HEK293 (cell line): Measurements from ENCODE around the gene TNFRSF13B.

ENCODE experiments used
- CTCF ChIA-PET: fragments of 350-600 bp; formaldehyde crosslinking; extraction: SDS; loops from one replicate; lab custom pipeline; 2021; ENCODE audit warnings: antibody characterized with exemption; lab: Yijun Ruan, JAX
- POLR2A ChIA-PET: fragments of 300-600 bp; formaldehyde crosslinking; extraction: SDS; loops from one replicate; lab custom pipeline; 2020; ENCODE audit warnings: antibody characterized with exemption, inconsistent platforms; lab: Yijun Ruan, JAX
- H3K27ac ChIP-seq: fragments of 200-500 bp; sonication (Bioruptor generic); 2 replicates; pipeline ENCODE4 v1.5.1; 2014; ENCODE audit warnings: low read depth, low read length, control low read depth, inconsistent platforms; ENCODE audit errors: extremely low read depth
- H3K36me3 ChIP-seq, 2 experiments: fragments of 200-500 bp in 1 of 2; sonication (Bioruptor generic) in 1 of 2; 1 replicate in 1 of 2; 2 replicates in 1 of 2; pipeline ENCODE4 v1.5.1; 2014 to 2017; ENCODE audit warnings: inconsistent platforms in 2 of 2, low read length in 2 of 2; ENCODE audit not compliant: control insufficient read depth in 2 of 2, insufficient read depth in 1 of 2
- H3K4me1 ChIP-seq: fragments of 200-500 bp; sonication (Bioruptor generic); 2 replicates; pipeline ENCODE4 v1.5.1; 2014; ENCODE audit warnings: mild to moderate bottlenecking, low read length, inconsistent platforms; ENCODE audit not compliant: control insufficient read depth, insufficient read depth
- H3K4me3 ChIP-seq: 2 replicates; pipeline ENCODE4 v1.5.1; 2011; ENCODE audit warnings: low read depth, mild to moderate bottlenecking, control low read depth, low read length, moderate library complexity
- H3K9me3 ChIP-seq: fragments of 200-500 bp; sonication (Bioruptor generic); 2 replicates; pipeline ENCODE4 v1.5.1; 2014; ENCODE audit warnings: low read depth, low read length, inconsistent platforms; ENCODE audit not compliant: control insufficient read depth, insufficient read depth
- IKZF3 ChIP-seq: fragments of 450-650 bp; IDR thresholded peaks from 2 replicates; pipeline ENCODE4 v1.5.0; 2018; ENCODE audit warnings: missing biosample characterization, mild to moderate bottlenecking, missing genetic modification characterization, moderate library complexity
- MYNN ChIP-seq: fragments of 450-650 bp; formaldehyde crosslinking; IDR thresholded peaks from 2 replicates; pipeline ENCODE4 v1.5.1; 2016; ENCODE audit warnings: missing biosample characterization, missing genetic modification characterization, borderline replicate concordance
- SALL2 ChIP-seq: fragments of 450-650 bp; formaldehyde crosslinking; IDR thresholded peaks from 2 replicates; pipeline ENCODE4 v1.5.0; 2017; ENCODE audit warnings: missing biosample characterization, mild to moderate bottlenecking, missing genetic modification characterization, borderline replicate concordance
- YY2 ChIP-seq: fragments of 450-650 bp; formaldehyde crosslinking; IDR thresholded peaks from 2 replicates; pipeline ENCODE4 v1.5.1; 2016; ENCODE audit warnings: missing biosample characterization, missing genetic modification characterization
- ZBTB49 ChIP-seq: fragments of 450-650 bp; formaldehyde crosslinking; IDR thresholded peaks from 2 replicates; pipeline ENCODE4 v1.5.1; 2016; ENCODE audit warnings: missing biosample characterization, missing genetic modification characterization, low read depth
- ZFP3 ChIP-seq: fragments of 450-650 bp; formaldehyde crosslinking; IDR thresholded peaks from 2 replicates; pipeline ENCODE4 v1.5.1; 2016; ENCODE audit warnings: low read depth, missing biosample characterization, missing genetic modification characterization
- ZNF10 ChIP-seq: fragments of 450-650 bp; formaldehyde crosslinking; IDR thresholded peaks from 2 replicates; pipeline ENCODE4 v1.5.1; 2017; ENCODE audit warnings: missing biosample characterization, missing genetic modification characterization
- ZNF16 ChIP-seq: fragments of 450-650 bp; formaldehyde crosslinking; IDR thresholded peaks from 2 replicates; pipeline ENCODE4 v1.5.1; 2016; ENCODE audit warnings: low read depth, missing biosample characterization, missing genetic modification characterization
- ZNF214 ChIP-seq: fragments of 450-650 bp; formaldehyde crosslinking; IDR thresholded peaks from 2 replicates; pipeline ENCODE4 v1.5.1; 2017; ENCODE audit warnings: missing biosample characterization, mild to moderate bottlenecking, missing genetic modification characterization, borderline replicate concordance
- ZNF449 ChIP-seq: fragments of 450-650 bp; formaldehyde crosslinking; IDR thresholded peaks from 2 replicates; pipeline ENCODE4 v1.5.1; 2017; ENCODE audit warnings: missing biosample characterization, mild to moderate bottlenecking, missing genetic modification characterization, moderate library complexity
- ZNF521 ChIP-seq: fragments of 450-650 bp; formaldehyde crosslinking; IDR thresholded peaks from 2 replicates; pipeline ENCODE4 v1.5.1; 2017; ENCODE audit warnings: missing biosample characterization, mild to moderate bottlenecking, missing genetic modification characterization
- ZNF623 ChIP-seq: fragments of 450-650 bp; formaldehyde crosslinking; IDR thresholded peaks from 2 replicates; pipeline ENCODE4 v1.5.1; 2016; ENCODE audit warnings: missing biosample characterization, missing genetic modification characterization
- ZNF626 ChIP-seq: fragments of 450-650 bp; sonication (Bioruptor Pico); formaldehyde crosslinking; IDR thresholded peaks from 2 replicates; pipeline ENCODE4 v1.5.1; 2018; ENCODE audit warnings: missing biosample characterization, missing genetic modification characterization, inconsistent platforms
- ZNF707 ChIP-seq: fragments of 450-650 bp; formaldehyde crosslinking; IDR thresholded peaks from 2 replicates; pipeline ENCODE4 v1.5.1; 2016; ENCODE audit warnings: missing biosample characterization, missing genetic modification characterization
- ZNF768 ChIP-seq: fragments of 450-650 bp; formaldehyde crosslinking; IDR thresholded peaks from 2 replicates; pipeline ENCODE4 v1.5.1; 2018; ENCODE audit warnings: missing biosample characterization, mild to moderate bottlenecking, missing genetic modification characterization
- ZNF776 ChIP-seq: fragments of 450-650 bp; formaldehyde crosslinking; IDR thresholded peaks from 2 replicates; pipeline ENCODE4 v1.5.0; 2017; ENCODE audit warnings: missing biosample characterization, missing genetic modification characterization, borderline replicate concordance
- TF ChIP-seq, protein P1 (sequence below): fragments of 450-650 bp; formaldehyde crosslinking; IDR thresholded peaks from 2 replicates; pipeline ENCODE4 v1.5.1; 2016; ENCODE audit warnings: missing biosample characterization, missing genetic modification characterization
- TF ChIP-seq, protein P2 (sequence below): fragments of 450-650 bp; formaldehyde crosslinking; IDR thresholded peaks from 2 replicates; pipeline ENCODE4 v1.5.1; 2016; ENCODE audit warnings: missing biosample characterization, missing genetic modification characterization
- TF ChIP-seq, protein P3 (sequence below): fragments of 450-650 bp; formaldehyde crosslinking; IDR thresholded peaks from 2 replicates; pipeline ENCODE4 v1.5.1; 2016; ENCODE audit warnings: missing biosample characterization, missing genetic modification characterization
- TF ChIP-seq, protein P4 (sequence below): fragments of 450-650 bp; formaldehyde crosslinking; IDR thresholded peaks from 2 replicates; pipeline ENCODE4 v1.5.1; 2016; ENCODE audit warnings: missing biosample characterization, missing genetic modification characterization

The TNFRSF13B gene

DNA sequence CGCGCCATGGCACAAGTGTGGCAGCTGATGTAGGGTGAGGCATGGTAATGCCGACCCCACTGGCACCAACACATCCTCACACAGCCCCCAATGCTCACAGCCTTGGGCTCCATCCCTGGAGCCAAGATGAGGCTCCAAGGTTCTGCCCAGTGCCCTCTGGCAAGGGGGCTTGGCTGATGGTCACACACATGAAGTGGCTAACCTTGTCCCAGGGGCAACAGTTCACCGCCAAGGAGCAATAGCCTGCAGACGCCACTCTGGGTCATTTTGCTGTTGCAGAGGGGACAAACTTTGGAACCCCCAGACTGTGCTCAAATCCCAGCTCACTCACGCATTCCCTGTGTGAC, 26.8 kb downstream of the TNFRSF13B start (continued):
- TF ChIP-seq ZNF776 (no peak), ZNF214 (tag by site-specific recombination) (no peak), ZNF10 (tag by site-specific recombination) (no peak)

- no peaks in the 10 kb centered on the region for H3K4me1 ChIP-seq
- POLR2A ChIA-PET, result no interaction called here
- CTCF ChIA-PET, result interaction anchor here (0.8 kb wide), 1 partner anchor 281 kb away, joined by 5 read pairs; no protein-coding TSS in a partner anchor
- TF ChIP-seq ZNF10 (tag by site-specific recombination) (no peak), ZNF768 (tag by site-specific recombination) (0 out of 2 replicates have a peak, but pooled peaks have one; percentile 24)
- TF ChIP-seq, all 188 proteins: peak for 1
- H3K36me3 ChIP-seq, result no peaks in the 10 kb centered on the region
- H3K4me3 ChIP-seq, result no peak overlapping the region
- H3K27ac ChIP-seq, result no peak overlapping the region
- peaks cover 2% of the 10 kb centered on the region; the same call in 1 of the 2 replicates for H3K9me3 ChIP-seq
These were observed 27.4 kb downstream of the TNFRSF13B start for GRCh38 chr17:16944334-16945135.

DNA sequence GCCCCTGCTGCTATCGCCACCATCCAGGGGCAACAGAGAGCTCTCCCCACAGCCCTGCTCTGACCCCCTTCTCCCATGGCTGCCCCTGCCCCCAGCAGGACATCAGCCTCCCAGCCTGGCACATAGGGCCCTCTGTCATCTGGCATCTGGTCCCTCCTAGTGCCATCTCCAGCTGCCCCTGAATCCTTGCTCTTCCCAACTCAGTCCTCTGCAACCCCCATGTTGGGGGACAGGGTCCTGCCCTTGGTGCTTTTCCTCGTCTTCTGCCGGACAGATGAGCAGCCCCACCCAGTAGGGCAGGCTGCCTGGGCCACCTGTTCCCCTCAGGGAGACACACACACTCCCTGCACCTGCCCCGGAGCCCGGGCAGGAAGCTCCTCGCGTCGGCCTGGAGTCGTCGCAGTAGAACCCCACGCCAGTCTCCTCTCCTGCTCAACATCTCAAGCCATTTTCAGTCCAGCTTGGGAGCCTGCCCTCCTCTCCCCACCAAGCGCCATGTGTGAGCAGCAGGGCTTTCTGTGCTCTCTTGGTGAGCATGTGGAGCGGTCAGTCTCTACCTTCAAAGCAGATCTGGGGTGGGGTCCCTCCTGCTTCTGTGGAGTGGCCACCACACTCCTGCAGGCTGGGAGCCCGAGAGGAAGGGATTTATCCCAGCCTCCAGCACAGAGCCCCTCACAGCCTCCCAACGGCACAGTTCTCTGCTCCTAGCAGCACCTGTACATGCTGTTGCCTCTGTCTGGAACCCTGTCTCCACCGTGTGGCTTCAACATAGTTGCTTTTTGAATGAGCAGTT, 28.2 kb downstream of the TNFRSF13B start:
- CTCF ChIA-PET, result interaction anchor here (0.6 to 0.8 kb wide), 2 partner anchors 38 to 280 kb away, joined by 4 to 5 read pairs; no protein-coding TSS in a partner anchor
- TF ChIP-seq ZNF449 (no peak), ZFP3 (tag by site-specific recombination) (no peak), IKZF3 (tag by site-specific recombination) (no peak), SALL2 (tag by site-specific recombination) (no peak), ZNF521 (tag by site-specific recombination) (no peak), ZBTB49 (tag by site-specific recombination) (no peak), ZNF623 (no peak), ZNF16 (tag by site-specific recombination) (no peak), YY2 (tag by site-specific recombination) (no peak), ZNF626 (tag by site-specific recombination) (no peak), MYNN (no peak), ZNF707 (tag by site-specific recombination) (no peak)
- TF ChIP-seq, protein P1, sequence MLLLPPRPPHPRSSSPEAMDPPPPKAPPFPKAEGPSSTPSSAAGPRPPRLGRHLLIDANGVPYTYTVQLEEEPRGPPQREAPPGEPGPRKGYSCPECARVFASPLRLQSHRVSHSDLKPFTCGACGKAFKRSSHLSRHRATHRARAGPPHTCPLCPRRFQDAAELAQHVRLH (tag by site-specific recombination), result no peak
- TF ChIP-seq, protein P2, sequence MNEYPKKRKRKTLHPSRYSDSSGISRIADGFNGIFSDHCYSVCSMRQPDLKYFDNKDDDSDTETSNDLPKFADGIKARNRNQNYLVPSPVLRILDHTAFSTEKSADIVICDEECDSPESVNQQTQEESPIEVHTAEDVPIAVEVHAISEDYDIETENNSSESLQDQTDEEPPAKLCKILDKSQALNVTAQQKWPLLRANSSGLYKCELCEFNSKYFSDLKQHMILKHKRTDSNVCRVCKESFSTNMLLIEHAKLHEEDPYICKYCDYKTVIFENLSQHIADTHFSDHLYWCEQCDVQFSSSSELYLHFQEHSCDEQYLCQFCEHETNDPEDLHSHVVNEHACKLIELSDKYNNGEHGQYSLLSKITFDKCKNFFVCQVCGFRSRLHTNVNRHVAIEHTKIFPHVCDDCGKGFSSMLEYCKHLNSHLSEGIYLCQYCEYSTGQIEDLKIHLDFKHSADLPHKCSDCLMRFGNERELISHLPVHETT (tag by site-specific recombination), result no peak
- TF ChIP-seq, protein P3, sequence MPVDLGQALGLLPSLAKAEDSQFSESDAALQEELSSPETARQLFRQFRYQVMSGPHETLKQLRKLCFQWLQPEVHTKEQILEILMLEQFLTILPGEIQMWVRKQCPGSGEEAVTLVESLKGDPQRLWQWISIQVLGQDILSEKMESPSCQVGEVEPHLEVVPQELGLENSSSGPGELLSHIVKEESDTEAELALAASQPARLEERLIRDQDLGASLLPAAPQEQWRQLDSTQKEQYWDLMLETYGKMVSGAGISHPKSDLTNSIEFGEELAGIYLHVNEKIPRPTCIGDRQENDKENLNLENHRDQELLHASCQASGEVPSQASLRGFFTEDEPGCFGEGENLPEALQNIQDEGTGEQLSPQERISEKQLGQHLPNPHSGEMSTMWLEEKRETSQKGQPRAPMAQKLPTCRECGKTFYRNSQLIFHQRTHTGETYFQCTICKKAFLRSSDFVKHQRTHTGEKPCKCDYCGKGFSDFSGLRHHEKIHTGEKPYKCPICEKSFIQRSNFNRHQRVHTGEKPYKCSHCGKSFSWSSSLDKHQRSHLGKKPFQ (tag by site-specific recombination), result no peak
- TF ChIP-seq, protein P4, sequence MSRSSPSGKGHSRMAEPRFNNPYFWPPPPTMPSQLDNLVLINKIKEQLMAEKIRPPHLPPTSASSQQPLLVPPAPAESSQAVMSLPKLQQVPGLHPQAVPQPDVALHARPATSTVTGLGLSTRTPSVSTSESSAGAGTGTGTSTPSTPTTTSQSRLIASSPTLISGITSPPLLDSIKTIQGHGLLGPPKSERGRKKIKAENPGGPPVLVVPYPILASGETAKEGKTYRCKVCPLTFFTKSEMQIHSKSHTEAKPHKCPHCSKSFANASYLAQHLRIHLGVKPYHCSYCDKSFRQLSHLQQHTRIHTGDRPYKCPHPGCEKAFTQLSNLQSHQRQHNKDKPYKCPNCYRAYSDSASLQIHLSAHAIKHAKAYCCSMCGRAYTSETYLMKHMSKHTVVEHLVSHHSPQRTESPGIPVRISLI (tag by site-specific recombination), result no peak
- TF ChIP-seq, all 188 proteins: peak for 0
- no peak overlapping the region for H3K27ac ChIP-seq
- H3K36me3 ChIP-seq, result no peaks in the 10 kb centered on the region
- H3K4me1 ChIP-seq, result no peaks in the 10 kb centered on the region
- peaks cover under 1% of the 10 kb centered on the region; the same call in 1 of the 2 replicates for H3K9me3 ChIP-seq
- no peak overlapping the region for H3K4me3 ChIP-seq
- POLR2A ChIA-PET, result no interaction called here
